HG02938 (cell line): Measurements from ENCODE around the gene PIGH.

Experiments
- ATAC-seq: cut with Tn5 transposase; IDR thresholded peaks from one replicate; pipeline ENCODE4 v1.9.1; 2021; ENCODE audit warnings: mild to moderate bottlenecking, moderate library complexity; ENCODE audit not compliant: unreplicated experiment

Gene PIGH

DNA sequence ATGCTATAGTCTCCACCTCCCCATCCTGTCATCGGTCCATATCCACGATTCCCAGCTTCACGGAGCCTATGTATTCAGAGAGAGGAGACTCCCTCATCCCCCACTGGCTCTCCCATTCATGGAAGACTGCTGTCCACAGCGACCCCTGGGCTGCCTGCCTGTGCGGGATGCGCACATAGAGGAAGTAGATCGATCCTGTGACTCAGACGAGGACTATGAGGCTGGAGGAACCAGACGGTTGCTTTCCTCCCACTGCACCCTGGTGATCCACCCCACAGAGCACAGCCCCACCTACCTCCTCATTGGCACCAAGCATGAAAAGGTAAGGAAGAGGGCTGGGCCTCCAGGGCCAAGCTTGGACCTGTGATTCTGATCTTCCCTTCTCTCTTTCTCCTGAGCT lies 24.4 kb downstream of the PIGH start:
- no peak for ATAC-seq

DNA sequence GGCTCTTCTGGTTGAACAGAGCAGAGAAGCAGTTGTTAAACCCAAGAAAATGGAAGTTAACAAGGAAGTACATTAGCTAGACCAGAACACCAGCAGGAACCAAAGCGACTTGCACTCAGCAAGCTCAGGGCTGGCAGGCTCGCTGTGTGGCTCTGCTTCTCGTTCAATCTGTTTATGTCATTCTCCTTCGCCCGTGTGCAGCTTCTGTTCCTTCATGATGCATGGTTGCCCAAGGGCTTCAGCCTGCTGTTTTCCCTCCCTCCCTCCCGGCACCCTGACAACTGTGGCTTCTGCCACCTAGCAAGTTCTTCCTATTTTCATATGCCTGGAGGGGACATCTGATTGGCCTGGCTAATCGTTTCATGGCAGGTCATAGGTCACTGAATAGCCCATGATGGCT lies 25.3 kb downstream of the PIGH start:
- no peak for ATAC-seq

DNA sequence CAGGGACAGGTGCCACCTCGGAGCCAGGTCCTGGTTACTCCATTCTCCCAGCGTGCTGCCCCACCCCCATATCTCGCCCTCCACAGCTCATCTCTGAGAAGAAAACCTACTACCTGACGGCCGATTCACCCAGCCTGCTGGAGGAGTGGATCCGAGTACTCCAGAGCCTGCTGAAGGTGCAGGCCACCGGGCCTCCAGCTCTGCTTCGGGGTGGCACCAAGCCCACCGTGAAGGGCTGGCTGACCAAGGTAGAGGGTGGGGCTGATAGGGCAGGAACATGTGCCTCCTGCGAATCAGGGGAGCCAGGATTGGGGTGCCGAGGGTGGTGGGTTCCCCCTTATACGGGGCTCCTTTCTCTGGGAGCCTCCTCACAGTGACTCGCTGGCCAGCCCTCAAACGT lies 25.9 kb downstream of the PIGH start:
- ATAC-seq, result no peak

DNA sequence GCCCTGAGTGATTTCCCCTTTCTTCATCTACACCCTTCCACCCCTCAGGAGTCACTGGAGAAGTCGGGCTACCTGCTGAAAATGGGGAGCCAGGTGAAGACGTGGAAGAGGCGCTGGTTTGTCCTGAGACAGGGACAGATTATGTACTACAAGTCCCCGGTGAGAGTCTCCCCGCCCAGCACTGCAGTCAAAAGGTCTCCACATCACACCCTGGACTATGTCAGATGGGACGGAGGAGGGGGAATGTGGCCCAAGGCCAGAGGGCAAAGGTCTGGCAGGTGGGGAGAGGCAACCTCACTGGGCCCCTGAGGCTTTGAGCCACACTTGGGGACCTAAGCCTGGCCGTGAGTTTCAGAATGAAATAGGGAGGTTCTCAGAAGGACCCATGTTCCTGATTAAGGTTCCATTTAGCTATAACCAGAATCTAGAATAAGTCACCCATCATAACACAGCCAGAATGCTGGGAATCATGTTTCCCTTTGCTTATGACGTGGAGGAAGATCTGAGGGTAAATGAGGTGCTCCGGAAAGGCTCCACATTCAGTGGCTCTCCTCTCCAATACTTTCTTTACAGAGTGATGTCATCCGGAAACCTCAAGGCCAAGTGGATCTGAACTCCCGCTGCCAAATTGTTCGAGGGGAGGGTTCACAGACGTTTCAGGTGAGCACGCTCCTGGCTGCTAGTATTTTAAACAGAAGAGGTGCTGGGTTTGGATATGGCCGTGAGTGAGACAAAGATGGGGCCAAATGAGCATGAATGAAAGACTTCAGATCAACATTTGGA lies 26.6 kb downstream of the PIGH start:
- no peak for ATAC-seq

DNA sequence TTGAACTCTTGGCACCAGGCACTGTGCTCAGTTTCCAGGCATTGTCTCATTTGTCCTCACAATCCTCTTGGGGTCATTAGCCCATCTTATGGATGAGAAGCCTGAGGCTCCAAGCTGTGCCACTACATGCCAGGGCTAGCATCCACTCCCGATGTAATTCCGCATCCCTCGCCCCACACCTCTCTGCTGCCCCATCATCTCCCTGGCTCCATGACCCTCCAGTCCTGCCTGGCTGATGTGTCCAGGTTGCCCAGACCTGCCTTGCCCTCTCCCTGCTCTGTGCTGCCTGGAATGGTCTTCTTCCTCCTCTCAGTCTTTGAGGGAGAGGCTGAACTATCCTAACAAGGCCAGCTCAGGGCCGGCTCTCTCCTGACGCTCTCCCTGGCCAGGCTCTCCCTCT lies 27.5 kb downstream of the PIGH start:
- no peak for ATAC-seq

DNA sequence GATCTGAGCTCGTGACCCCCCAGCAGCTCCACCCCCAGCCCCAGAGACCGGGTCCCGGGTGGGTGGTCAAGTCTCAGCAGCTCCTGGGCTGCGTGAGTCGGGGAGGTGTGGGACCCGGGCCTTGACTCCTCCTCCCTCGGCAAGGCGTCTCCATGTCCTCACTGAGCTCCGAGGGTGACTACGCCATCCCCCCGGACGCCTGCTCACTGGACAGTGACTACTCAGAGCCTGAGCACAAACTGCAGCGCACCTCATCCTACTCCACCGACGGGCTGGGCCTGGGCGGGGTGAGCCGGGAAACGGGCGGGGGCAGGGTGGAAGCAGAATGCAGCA lies 28.1 kb downstream of the PIGH start:
- ATAC-seq, result no peak

DNA sequence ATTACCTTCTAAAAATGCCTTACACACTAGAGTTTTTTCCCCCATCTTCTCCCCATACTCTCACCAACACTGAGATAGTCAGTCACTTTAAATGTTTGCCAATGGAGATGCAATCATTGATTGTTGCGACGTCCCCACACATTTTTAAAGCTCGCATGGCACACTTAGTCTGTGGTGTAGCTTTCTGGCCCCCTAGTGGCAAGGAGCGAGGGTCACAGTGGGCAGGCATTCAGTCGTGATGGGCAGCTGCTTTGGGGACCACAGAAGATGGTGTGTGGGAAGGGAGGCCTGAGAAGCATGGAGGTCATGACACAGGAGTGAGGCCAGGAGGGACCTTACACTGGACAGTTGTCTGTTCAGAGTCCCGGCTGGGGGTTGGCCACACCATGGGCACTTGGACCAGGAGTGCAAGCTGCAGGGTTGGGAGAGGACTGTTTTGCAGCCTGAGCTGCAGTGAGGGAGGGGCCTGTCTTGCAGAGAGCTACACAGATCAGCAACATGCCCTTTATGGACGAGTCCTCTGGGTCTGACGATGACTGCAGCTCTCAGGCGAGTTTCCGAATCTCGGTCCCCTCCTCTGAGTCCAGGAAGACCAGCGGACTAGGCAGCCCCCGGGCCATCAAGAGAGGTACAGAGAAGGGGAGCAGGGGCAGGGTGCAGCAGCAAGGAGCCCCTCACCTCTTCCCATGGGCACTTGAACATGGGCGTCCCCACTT lies 28.6 kb downstream of the PIGH start:
- ATAC-seq, result peak; percentile 58

DNA sequence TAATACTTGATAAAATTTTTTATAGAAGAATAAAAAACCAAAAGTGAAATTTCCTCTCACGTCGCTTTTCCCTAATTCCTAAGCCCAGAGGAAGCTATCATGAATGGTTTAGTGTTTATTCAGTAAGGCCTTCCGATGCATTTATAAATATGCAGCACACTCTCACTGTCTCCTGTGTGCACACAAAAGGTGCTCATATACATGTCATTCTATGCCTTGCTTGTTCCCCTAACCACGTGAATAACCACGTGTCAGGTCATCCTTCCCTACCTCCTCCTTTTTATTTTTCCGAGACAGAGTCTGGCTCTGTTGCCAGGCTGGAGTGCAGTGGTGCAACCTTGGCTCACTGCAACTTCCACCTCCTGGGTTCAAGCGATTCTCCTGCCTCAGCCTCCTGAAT lies 29.6 kb downstream of the PIGH start:
- no peak for ATAC-seq

DNA sequence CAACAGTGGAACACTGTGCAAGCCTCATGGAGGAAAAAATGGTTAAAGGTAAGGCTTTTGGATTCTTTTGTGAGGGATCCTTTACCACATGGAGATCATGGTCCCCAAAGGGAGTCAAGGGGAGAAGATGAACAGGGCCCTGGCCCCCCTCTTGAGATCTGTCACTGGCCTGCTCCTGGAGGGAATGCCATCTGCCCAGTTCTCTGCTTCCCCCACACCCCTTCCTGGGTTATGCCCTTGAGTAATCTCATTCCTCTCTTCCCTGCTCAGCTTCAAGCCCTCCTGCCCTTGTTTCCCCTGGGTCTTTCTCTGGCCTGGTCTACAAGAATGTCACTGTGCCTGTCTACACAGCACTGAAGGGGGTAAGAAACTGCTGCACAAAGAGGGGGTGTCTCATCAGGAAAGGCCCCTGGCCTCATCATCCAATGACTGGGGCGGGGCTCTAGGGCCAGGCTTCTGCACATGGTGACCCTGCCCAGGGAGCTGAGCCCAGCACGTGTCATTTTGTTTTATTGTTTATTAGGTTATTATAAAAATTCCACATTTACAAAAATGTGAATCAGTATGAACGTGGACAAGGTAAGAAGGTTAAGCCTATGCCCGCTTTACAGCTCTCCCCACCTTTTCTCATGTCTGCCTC lies 30.3 kb downstream of the PIGH start:
- ATAC-seq, result no peak

DNA sequence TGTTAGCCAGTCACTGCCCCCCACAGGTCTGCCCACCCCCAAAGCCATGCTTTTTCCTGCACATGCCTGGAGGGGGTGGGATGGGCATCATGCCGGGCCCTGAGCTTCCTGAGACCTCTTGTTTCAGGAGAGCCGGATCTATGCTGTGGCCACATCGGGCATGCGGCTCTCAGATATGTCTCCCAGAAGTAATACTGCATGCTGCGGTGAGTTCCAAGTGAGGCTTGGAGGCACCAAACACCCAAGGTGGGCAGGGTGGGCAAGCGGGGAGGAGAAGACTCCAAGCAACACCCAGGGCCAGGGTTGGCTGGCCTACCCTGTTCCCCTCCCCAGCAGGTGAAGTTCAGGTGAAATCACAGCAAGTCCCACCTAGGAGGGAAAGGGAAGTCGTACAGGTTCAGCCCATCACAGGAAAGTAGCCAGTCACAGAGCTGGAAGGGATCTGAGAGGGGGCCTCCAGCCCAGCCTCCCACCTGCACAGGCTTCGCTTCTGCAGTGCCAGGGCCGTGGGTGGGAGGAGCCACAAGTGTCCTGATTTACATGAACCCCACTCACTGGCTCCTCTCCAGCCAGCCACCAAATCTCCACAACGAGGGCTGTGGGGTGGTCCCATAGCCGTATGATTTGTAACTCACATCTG lies 30.9 kb downstream of the PIGH start:
- ATAC-seq, result no peak

DNA sequence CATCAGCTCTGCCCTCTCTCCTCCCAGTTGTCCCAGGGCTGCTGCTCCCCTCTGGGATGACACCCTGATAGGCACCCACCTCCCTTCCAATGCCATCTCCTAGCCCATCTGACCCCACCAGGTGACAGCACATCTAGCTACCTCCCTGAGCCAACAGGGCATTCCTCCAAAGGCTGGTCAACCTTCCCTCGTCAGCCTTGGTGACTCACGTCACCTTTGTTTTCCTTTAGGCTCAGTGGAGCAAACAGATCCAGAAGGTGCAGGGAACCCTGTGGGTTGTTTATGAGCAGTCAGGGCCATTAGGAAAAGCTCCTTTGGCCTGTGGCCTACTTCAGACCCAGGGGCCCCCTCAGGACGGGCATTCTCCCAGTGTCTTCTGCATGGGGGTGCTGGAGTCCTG lies 32.4 kb downstream of the PIGH start:
- ATAC-seq, result no peak

DNA sequence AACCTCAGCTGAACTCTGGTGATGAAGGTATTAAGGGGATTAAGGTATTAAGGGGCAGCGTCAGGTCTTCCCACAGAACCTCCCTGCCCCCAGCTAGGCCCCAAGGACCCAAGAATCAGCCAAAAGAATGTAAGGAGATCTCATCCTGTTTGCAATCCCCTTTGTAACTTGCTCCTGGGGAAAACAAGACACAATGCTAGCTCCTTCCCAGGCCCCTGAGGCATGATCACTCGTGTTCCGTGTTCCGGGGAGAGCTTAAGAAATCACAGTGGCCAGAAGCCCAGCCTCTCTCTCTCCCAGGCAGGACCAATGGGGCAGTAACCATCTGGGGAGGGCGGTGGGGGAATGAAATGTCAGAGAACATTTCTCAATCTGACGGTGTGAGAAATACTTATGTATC lies 33.2 kb downstream of the PIGH start:
- ATAC-seq, result no peak

DNA sequence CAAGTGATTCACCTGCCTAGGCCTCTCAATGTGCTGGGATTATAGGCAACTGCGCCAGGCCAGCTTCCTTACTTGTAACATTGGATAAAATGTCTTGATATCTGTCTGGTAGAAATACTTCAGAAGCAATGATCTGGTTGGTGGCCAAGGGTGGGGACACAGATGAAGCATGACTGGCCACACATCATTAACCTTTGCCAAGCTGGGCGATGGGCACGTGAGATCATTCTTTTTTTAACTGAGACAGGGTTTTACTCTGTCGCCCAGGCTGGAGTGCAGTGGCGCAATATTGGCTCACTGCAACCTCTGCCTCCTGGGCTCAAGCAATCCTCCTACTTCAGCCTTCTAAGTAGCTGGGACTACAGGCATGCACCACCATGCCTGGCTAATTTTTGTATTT lies 35.8 kb downstream of the PIGH start:
- no peak for ATAC-seq

DNA sequence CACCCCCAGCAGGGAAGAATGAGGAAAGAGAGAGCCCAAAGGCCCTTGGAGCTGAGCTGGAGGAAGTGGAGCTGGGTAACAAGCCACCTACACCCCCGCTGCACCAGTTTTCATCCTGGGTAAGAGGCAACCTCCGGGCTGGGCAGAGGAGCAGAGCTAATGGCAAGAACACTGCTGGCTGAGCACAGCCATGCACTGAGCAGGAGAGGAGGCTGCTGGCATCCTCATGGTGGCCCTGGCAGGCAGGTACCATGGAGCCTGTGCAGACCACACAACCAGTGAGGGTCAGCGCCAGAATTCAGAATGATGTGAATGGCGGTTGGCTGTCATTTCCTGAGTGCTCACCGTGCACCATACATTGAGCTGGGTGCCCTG lies 37.3 kb downstream of the PIGH start:
- no peak for ATAC-seq

DNA sequence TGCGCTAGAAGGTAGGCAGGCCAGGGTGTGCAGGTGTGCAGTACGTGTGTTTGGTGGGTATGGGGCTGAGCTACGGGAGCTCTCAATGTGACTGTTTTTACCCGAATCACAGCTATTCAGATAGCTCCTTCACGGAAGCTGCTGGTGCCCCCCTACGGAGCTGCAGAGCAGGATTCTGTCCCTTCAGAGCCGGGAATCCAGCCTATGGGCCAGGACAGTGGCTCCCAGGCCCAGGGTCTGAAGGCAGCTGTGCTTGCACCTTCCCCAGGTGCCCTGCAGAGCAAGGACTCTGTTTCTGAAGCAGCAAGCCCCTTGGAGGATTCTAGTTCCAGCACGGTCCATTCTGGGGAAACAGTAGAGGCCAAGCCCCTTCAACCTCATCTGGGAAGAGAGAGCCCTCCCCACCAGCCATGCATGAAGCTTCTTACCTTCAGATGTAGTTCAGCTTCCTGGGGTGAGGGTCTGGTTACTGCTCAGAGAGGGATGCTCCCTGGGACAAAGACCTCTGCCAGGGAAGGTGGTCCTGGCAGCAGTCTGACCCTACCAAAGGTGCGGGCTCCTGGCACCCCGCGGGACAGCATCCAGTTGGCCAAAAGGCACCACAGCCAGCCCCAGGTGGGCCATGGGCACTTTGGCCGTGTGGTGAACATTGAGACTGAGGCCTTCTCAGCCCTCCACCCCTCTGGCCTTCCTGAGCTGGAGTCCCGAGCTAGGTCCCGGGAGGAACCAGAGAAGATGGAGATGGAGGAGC lies 37.9 kb downstream of the PIGH start:
- ATAC-seq, result no peak

DNA sequence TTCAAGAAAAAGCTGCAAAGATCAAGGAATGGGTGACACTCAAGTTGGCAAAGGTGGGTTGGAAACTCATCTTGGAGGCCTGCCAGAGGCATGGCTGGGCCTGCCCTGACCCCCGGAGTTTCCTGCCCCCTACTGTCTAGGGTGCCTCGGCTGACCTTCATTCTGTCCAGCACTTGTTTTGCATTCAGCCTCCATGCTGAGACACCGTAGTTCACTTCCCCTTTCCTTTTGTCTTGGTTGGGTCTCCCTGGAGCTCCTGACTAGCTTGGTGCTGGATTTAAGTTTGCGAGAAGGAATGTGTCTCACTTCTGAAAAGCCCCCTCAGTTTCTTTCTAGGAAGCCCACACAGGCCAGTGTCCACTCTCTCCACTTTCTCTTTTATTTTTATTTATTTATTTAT lies 40.4 kb downstream of the PIGH start:
- no peak for ATAC-seq

DNA sequence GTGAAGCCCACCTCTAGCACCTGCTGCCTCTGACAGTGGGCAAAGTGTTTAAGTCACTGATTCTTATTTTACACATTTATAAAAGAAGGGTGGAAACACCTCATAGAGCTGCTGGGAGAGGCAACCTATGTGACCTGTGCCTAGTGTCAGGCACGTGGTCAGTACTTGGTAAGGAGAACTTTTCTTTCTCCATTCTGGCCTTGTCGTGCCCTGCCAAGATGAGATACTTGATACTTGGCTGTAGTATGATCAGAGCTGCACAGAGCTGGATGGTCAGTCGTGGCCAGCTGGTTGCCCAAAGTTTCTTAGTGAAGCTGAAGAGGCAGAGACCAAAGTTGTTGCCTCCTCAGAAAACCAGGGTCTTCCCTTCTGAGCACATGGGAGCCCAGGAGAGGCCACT lies 42.4 kb downstream of the PIGH start:
- ATAC-seq, result no peak

DNA sequence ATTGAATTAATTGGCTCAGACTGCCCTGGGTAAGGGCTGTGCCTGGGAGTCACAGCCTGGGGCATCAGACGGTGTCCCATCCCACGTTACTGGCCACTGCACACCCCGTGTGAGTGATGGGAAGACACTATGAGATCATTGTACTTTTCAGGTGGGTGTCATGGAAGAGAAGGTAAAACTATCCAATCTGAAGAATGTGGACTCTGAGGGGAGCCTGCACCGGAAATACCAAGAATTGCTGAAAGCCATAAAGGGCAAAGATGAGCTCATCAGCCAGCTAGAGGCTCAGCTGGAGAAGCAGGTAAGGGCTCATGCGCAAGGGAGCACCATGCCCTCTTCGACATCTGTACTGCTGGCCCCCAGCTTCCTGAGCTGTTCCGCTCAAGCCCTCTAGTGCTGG lies 43.0 kb downstream of the PIGH start:
- ATAC-seq, result no peak

DNA sequence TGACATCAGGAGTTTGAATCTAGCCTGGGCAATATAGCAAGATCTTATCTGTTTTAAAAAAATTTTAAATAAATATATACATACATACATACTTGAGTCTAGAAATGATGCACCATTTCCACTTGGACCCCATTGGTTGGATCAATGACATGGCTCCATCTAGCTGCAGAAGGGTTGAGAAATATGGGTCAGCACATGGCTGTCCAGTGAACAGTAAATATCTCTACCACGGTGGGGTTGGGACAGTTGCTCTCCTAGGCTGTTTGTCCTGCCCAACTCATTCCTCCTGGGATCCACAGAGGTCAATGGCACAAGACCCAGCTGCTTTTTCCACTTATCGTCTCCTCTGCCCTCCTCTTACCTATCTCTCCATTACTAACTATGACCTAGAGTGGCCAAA lies 43.4 kb downstream of the PIGH start:
- no peak for ATAC-seq

DNA sequence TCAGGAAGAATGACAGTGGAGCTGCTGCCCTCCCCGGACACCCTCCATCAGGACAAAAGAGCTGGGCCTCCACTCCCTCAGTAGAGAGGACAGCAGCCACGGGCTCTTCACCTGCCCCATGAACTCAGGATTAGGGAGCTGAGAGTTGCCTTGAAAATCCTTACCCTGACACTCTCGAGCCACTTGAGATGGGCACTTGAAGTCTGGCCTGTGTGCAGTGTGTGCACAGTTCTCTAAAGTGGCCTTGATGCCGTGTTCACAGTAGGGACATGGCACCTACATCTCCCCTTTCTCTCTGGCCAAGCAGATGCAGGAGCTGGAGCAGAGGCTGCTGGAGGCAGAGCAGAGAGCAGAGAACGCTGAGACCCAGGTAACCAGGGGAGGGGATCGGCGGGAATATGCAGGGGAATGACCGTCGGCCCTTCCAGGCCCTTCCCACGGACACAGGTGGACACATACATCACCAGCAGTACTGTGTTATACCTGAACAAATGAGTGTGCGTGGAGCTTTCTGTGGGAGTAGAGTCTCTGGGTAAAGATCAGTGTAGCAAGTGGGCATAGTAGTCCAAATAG lies 44.5 kb downstream of the PIGH start:
- ATAC-seq, result no peak

DNA sequence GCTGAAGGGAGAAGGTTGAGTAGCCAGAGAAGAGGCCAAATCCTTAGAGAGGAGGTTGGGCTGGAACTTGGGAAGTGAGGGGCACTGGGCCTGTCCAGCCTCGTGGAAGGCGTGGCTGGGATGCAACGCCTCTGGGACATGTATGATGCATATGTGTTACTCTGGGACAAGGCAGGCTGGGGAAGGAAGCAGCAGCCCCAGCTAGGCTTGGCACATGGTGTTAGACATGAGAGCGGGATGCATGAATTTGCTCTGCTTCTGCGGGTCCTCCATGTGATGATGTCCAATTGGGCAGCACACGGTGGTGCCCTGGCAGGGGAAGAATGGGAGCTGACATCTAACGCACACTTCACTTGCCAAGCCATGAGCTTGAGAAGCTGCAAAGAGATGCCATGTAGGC lies 45.7 kb downstream of the PIGH start:
- ATAC-seq, result no peak
